Germinal center (tissue), 1 donor: ENCODE measurements around the gene TRIM47.
A peak's percentile ranks its signal among the peaks of the same experiment; 100 is the strongest.
"Not testable (repeated sequence)": the region's sequence is repeated elsewhere in the genome, so short reads cannot be mapped to it uniquely, and the experiment has no call there.

Source experiments
- DNase-seq: peaks from one replicate; pipeline ENCODE4 v3.0.0; 2012; ENCODE audit warnings: mixed read lengths, low spot score

The TRIM47 gene

GRCh38 chr17:75869282-75870141 lies 8.9 kb downstream of the TRIM47 start:
- no peak for DNase-seq

- DNase-seq, result not testable (repeated sequence)
Measured at GRCh38 chr17:75868730-75869281, 9.6 kb downstream of the TRIM47 start.

GRCh38 chr17:75865404-75866188 lies 12.8 kb downstream of the TRIM47 start:
- DNase-seq, result not testable (repeated sequence)

GRCh38 chr17:75864887-75865286 lies 13.5 kb downstream of the TRIM47 start:
- not testable (repeated sequence) for DNase-seq

GRCh38 chr17:75864448-75864871 lies 13.9 kb downstream of the TRIM47 start:
- DNase-seq, result peak; percentile 51

- no peak for DNase-seq
Measured at GRCh38 chr17:75861927-75862317, 16.5 kb downstream of the TRIM47 start.

- DNase-seq, result not testable (repeated sequence)
Measured at GRCh38 chr17:75859358-75859757, 19.0 kb downstream of the TRIM47 start.

GRCh38 chr17:75856062-75856756 lies 22.2 kb downstream of the TRIM47 start:
- no peak for DNase-seq

GRCh38 chr17:75855310-75856061 lies 22.9 kb downstream of the TRIM47 start, which contains the start of gene WBP2:
TSS of gene WBP2 (minus strand) at chr17:75855335. CDS start at chr17:75855297, 38 bp downstream.
- peak; percentile 99 for DNase-seq

GRCh38 chr17:75854881-75855309 lies 23.5 kb downstream of the TRIM47 start:
- peak; percentile 58 for DNase-seq

- no peak for DNase-seq
Measured at GRCh38 chr17:75854101-75854748, 24.2 kb downstream of the TRIM47 start.

GRCh38 chr17:75853433-75853832 lies 24.9 kb downstream of the TRIM47 start:
- DNase-seq, result no peak

- DNase-seq, result not testable (repeated sequence)
Measured at GRCh38 chr17:75851693-75851991, 26.7 kb downstream of the TRIM47 start.

GRCh38 chr17:75850928-75851692 lies 27.3 kb downstream of the TRIM47 start:
- no peak for DNase-seq

GRCh38 chr17:75849724-75850123 lies 28.7 kb downstream of the TRIM47 start:
- DNase-seq, result no peak

GRCh38 chr17:75849279-75849646 lies 29.1 kb downstream of the TRIM47 start:
- no peak for DNase-seq

- DNase-seq, result peak; percentile 63
Measured at GRCh38 chr17:75848523-75849278, 29.7 kb downstream of the TRIM47 start.

GRCh38 chr17:75847614-75848522 lies 30.5 kb downstream of the TRIM47 start:
- no peak for DNase-seq
